ENCODE results near the gene ROBO2. TPM values are rescaled to one million over a fixed set of nuclear protein-coding genes. Genes with fewer than 3 reads are reported as not detected.

The ROBO2 gene
- total RNA-seq, 2 donors from 2014 or later = 0.74 to 0.88 TPM

GRCh38 chr3:77197408-77197807, 157.5 kb downstream of the ROBO2 start:
- Histone ChIP-seq H3K4me1 (no peaks in the 10 kb centered on the region), H3K27me3 (no peaks in the 10 kb centered on the region), H3K27ac (no peak overlapping the region), H3K4me3 (no peak overlapping the region), H3K9ac (ENCODE audit: low read depth in 2 of 2, low read length in 2 of 2) (no peak overlapping the region), H3K36me3 (no peaks in the 10 kb centered on the region), H3K9me3 (no peaks in the 10 kb centered on the region)
- DNase-seq = no peak
- intact Hi-C loops (cut with DNase I) = no loop called here
- TF ChIP-seq CTCF (IDR thresholded peaks at IDR 0.05) = no peak

GRCh38 chr3:77203851-77204250, 164.0 kb downstream of the ROBO2 start:
- no peak overlapping the region for H3K9ac ChIP-seq (ENCODE audit: low read depth in 2 of 2, low read length in 2 of 2)
- no peaks in the 10 kb centered on the region for H3K4me1 ChIP-seq
- no peak for TF ChIP-seq CTCF (IDR thresholded peaks at IDR 0.05)
- intact Hi-C loops (cut with DNase I) = no loop called here
- DNase-seq = no peak
- no peak overlapping the region for H3K4me3 ChIP-seq
- no peaks in the 10 kb centered on the region for H3K36me3 ChIP-seq
- no peak overlapping the region for H3K27ac ChIP-seq
- H3K9me3 ChIP-seq = no peaks in the 10 kb centered on the region
- no peaks in the 10 kb centered on the region for H3K27me3 ChIP-seq

- H3K27ac ChIP-seq = no peak overlapping the region
- H3K4me1 ChIP-seq = no peaks in the 10 kb centered on the region
- H3K9ac ChIP-seq (ENCODE audit: low read depth in 2 of 2, low read length in 2 of 2) = no peak overlapping the region
- DNase-seq = no peak
- intact Hi-C loops (cut with DNase I) = no loop called here
- no peaks in the 10 kb centered on the region for H3K9me3 ChIP-seq
- H3K27me3 ChIP-seq = no peaks in the 10 kb centered on the region
- TF ChIP-seq CTCF (IDR thresholded peaks at IDR 0.05) = no peak
- H3K36me3 ChIP-seq = no peaks in the 10 kb centered on the region
- no peak overlapping the region for H3K4me3 ChIP-seq
Measured at GRCh38 chr3:77204788-77205187, 164.9 kb downstream of the ROBO2 start.

- Histone ChIP-seq H3K36me3 (no peaks in the 10 kb centered on the region), H3K4me3 (no peak overlapping the region), H3K9ac (ENCODE audit: low read depth in 2 of 2, low read length in 2 of 2) (no peak overlapping the region), H3K27me3 (no peaks in the 10 kb centered on the region), H3K9me3 (no peaks in the 10 kb centered on the region), H3K4me1 (no peaks in the 10 kb centered on the region), H3K27ac (no peak overlapping the region)
- intact Hi-C loops (cut with DNase I) = no loop called here
- no peak for DNase-seq
- TF ChIP-seq CTCF (IDR thresholded peaks at IDR 0.05) = no peak
Measured at GRCh38 chr3:77207753-77208152, 167.9 kb downstream of the ROBO2 start.

GRCh38 chr3:77222701-77223100, 182.8 kb downstream of the ROBO2 start:
- no peak for TF ChIP-seq CTCF (IDR thresholded peaks at IDR 0.05)
- Histone ChIP-seq H3K4me1 (no peaks in the 10 kb centered on the region), H3K36me3 (no peaks in the 10 kb centered on the region), H3K4me3 (no peak overlapping the region), H3K9me3 (no peaks in the 10 kb centered on the region), H3K27me3 (no peaks in the 10 kb centered on the region), H3K9ac (ENCODE audit: low read depth in 2 of 2, low read length in 2 of 2) (no peak overlapping the region), H3K27ac (no peak overlapping the region)
- intact Hi-C loops (cut with DNase I) = no loop called here
- no peak for DNase-seq

- Histone ChIP-seq H3K4me3 (no peak overlapping the region), H3K27me3 (no peaks in the 10 kb centered on the region), H3K36me3 (no peaks in the 10 kb centered on the region), H3K27ac (no peak overlapping the region), H3K9me3 (no peaks in the 10 kb centered on the region), H3K9ac (ENCODE audit: low read depth in 2 of 2, low read length in 2 of 2) (no peak overlapping the region), H3K4me1 (no peaks in the 10 kb centered on the region)
- intact Hi-C loops (cut with DNase I) = no loop called here
- no peak for TF ChIP-seq CTCF (IDR thresholded peaks at IDR 0.05)
- no peak for DNase-seq
Measured at GRCh38 chr3:77227567-77227966, 187.7 kb downstream of the ROBO2 start.
